HG03342 (cell line): Measurements from ENCODE around the gene OR4N2.
"Not testable (repeated sequence)": the region's sequence is repeated elsewhere in the genome, so short reads cannot be mapped to it uniquely, and the experiment has no call there.

ENCODE experiments used
- ATAC-seq: cut with Tn5 transposase; IDR thresholded peaks from one replicate; pipeline ENCODE4 v1.9.1; 2021; ENCODE audit warnings: mild to moderate bottlenecking, moderate library complexity; ENCODE audit not compliant: unreplicated experiment

Gene OR4N2

GRCh38 chr14:19828314-19828713 lies 24.7 kb downstream of the OR4N2 start:
- no peak for ATAC-seq

GRCh38 chr14:19834203-19834848 lies 30.8 kb downstream of the OR4N2 start:
- not testable (repeated sequence) for ATAC-seq

GRCh38 chr14:19838433-19838832 lies 34.9 kb downstream of the OR4N2 start:
- no peak for ATAC-seq

- no peak for ATAC-seq
Measured at GRCh38 chr14:19851365-19851764, 47.8 kb downstream of the OR4N2 start.

GRCh38 chr14:19866061-19866669 lies 62.6 kb downstream of the OR4N2 start:
- not testable (repeated sequence) for ATAC-seq

GRCh38 chr14:19873178-19873577 lies 69.6 kb downstream of the OR4N2 start:
- no peak for ATAC-seq

- ATAC-seq = no peak
Measured at GRCh38 chr14:19874842-19875241, 71.3 kb downstream of the OR4N2 start, which contains the start of gene OR4K2. OR4K2 (plus strand) TSS chr14:19875142; CDS start chr14:19876268, 1,126 bp downstream.

GRCh38 chr14:19878029-19878642 lies 74.6 kb downstream of the OR4N2 start:
- no peak for ATAC-seq
